ENCODE data around the gene SPAG6. TPM values are rescaled to one million over a fixed set of nuclear protein-coding genes. Genes with fewer than 3 reads are reported as not detected.

The SPAG6 gene
- total RNA-seq, 1 experiment from 2014 or later: 0.74 TPM

DNA sequence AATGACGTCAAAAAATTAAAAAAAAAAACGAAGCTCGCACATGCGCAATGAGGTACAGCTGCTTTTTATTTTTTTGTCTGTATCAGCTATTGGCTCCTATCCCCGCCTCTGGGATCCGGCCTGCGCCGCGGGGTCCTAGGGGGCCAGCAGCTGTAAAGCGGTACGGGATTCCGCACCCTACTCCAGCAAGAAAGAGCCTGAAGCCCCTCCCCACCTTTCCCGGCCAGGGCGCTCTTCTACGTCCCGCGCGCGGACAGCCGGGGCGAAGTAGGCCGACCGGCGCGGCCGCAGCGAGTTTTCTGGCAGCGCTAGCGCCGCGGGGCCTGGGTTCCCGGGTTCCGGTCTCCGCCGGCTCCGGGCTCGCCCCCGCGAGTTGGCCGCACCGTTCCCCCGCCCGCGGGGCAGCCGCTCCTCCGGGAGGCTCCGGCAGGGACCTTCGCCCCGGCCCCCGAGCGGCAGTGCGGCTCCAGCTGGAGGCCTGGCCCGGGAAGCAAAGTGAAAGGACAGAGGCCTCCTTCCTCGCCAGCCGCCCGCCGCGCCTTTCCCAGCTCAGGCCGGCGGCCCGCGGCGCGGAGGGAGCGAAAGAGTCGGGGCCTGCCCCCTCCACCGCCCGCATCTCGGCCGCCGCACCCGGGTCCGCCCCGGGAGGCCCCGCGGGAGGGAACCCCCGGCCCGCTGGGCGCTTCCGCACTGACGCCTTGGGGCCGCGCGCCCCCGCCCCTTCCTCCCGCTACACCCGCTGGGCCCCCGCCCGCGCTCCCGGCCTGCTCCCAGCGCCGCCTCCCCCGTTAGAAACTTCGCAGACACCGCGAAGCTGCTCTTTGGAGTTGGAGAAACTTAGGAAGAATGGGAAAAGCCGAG, 4.7 kb upstream of the SPAG6 start:
- peak; percentile 13 for ATAC-seq
- DNase-seq (ENCODE audit: low spot score): peak; percentile 66
- H3K27me3 Mint-ChIP-seq (ENCODE audit: low read depth): peaks cover 96% of the 10 kb centered on the region
- no peaks in the 10 kb centered on the region for H3K36me3 Mint-ChIP-seq
- no peak for TF ChIP-seq PRRX2 (CRISPR knock-in tag; IDR thresholded peaks at IDR 0.05)
- TF ChIP-seq, protein P1, sequence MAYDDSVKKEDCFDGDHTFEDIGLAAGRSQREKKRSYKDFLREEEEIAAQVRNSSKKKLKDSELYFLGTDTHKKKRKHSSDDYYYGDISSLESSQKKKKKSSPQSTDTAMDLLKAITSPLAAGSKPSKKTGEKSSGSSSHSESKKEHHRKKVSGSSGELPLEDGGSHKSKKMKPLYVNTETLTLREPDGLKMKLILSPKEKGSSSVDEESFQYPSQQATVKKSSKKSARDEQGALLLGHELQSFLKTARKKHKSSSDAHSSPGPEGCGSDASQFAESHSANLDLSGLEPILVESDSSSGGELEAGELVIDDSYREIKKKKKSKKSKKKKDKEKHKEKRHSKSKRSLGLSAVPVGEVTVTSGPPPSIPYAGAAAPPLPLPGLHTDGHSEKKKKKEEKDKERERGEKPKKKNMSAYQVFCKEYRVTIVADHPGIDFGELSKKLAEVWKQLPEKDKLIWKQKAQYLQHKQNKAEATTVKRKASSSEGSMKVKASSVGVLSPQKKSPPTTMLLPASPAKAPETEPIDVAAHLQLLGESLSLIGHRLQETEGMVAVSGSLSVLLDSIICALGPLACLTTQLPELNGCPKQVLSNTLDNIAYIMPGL (CRISPR knock-in tag; IDR thresholded peaks at IDR 0.05): peak; percentile 23; the same call in 1 of the 2 replicates
- no peak for TF ChIP-seq CBFB (CRISPR knock-in tag; IDR thresholded peaks at IDR 0.05; ENCODE audit: low read depth)
- TF ChIP-seq ZNF263 (CRISPR knock-in tag; IDR thresholded peaks at IDR 0.05; ENCODE audit: low read depth): peak; percentile 18; the same call in 1 of the 2 replicates
- TF ChIP-seq ZNF423 (CRISPR knock-in tag; IDR thresholded peaks at IDR 0.05): peak; percentile 77; the same call in 1 of the 2 replicates
- POLR2A ChIA-PET: interaction anchor here (0.8 to 1.0 kb wide), 3 partner anchors 29 to 841 kb away, joined by 3 to 4 read pairs (median 3); no protein-coding TSS in a partner anchor
- peaks cover 15% of the 10 kb centered on the region for H3K4me1 Mint-ChIP-seq
- no peak overlapping the region for H3K27ac Mint-ChIP-seq
- H3K4me3 Mint-ChIP-seq: peak overlapping the region; percentile 71
- CTCF ChIA-PET: interaction anchor here (0.6 to 1.0 kb wide), 3 partner anchors 22 to 337 kb away, joined by 3 to 6 read pairs (median 4); partner anchors contain the start of gene DNAJC1
- H3K9me3 Mint-ChIP-seq: no peaks in the 10 kb centered on the region

DNA sequence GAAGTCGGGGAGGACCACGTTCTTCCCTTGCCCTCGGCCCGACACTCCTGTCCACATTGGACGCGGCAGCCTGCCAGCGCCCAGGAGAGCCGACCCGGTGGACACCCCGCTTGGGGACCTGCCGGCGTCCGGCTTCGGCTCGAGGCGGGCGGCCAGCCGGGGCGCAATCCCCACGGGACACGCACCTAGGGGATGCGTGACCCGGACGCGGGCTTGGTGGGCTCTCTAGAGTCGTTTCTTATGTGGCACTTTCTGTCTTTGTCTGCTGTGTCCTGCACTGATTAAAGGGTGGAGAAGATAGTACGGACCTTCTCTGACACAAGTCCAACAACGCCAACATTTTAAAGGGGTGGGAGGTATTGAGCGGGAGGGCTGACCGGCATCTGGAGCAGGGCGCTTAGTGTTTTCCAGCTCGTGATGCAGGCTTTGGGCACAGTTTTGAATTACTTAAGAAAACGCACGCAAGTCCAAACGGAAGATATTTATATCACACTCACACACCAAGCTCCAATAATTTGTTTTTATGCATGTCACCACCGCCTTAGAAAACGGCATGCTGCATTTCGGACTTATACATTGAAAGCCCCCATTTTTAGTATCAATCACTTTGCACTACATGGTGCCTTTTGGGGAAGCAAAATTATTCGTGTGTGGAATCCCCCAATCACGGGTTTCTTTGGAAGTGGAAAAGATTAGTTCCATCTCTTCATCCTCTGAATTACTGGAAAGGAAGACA, 3.9 kb upstream of the SPAG6 start:
- H3K4me1 Mint-ChIP-seq: peaks cover 18% of the 10 kb centered on the region
- peaks cover 96% of the 10 kb centered on the region for H3K27me3 Mint-ChIP-seq (ENCODE audit: low read depth)
- peak; percentile 6 for ATAC-seq
- no peak for DNase-seq (ENCODE audit: low spot score)
- POLR2A ChIA-PET: interaction anchor here (0.8 to 1.0 kb wide), 2 partner anchors 29 to 842 kb away, joined by 3 to 4 read pairs; no protein-coding TSS in a partner anchor
- CTCF ChIA-PET: no interaction called here
- no peak overlapping the region for H3K27ac Mint-ChIP-seq
- H3K36me3 Mint-ChIP-seq: no peaks in the 10 kb centered on the region
- H3K9me3 Mint-ChIP-seq: no peaks in the 10 kb centered on the region
- H3K4me3 Mint-ChIP-seq: peak overlapping the region; percentile 60
- TF ChIP-seq, protein P2, sequence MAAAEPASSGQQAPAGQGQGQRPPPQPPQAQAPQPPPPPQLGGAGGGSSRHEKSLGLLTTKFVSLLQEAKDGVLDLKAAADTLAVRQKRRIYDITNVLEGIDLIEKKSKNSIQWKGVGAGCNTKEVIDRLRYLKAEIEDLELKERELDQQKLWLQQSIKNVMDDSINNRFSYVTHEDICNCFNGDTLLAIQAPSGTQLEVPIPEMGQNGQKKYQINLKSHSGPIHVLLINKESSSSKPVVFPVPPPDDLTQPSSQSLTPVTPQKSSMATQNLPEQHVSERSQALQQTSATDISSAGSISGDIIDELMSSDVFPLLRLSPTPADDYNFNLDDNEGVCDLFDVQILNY (CRISPR knock-in tag; IDR thresholded peaks at IDR 0.05): no peak
- TF ChIP-seq FOXJ3 (CRISPR knock-in tag; IDR thresholded peaks at IDR 0.05; ENCODE audit: borderline replicate concordance) (no peak), IRF2 (CRISPR knock-in tag; IDR thresholded peaks at IDR 0.05; ENCODE audit: borderline replicate concordance, low read depth) (no peak), NR1H2 (CRISPR knock-in tag; IDR thresholded peaks at IDR 0.05) (no peak), GTF2I (CRISPR knock-in tag; conservative IDR thresholded peaks at IDR 0.05) (no peak), RORB (CRISPR knock-in tag; IDR thresholded peaks at IDR 0.05) (no peak), ZNF219 (CRISPR knock-in tag; IDR thresholded peaks at IDR 0.05; ENCODE audit: borderline replicate concordance) (no peak), CBFB (CRISPR knock-in tag; IDR thresholded peaks at IDR 0.05; ENCODE audit: low read depth) (no peak), CREB1 (CRISPR knock-in tag; IDR thresholded peaks at IDR 0.05) (no peak), ZBTB21 (CRISPR knock-in tag; IDR thresholded peaks at IDR 0.05; ENCODE audit: borderline replicate concordance) (no peak), SOX15 (CRISPR knock-in tag; IDR thresholded peaks at IDR 0.05) (no peak)
- TF ChIP-seq, protein P3, sequence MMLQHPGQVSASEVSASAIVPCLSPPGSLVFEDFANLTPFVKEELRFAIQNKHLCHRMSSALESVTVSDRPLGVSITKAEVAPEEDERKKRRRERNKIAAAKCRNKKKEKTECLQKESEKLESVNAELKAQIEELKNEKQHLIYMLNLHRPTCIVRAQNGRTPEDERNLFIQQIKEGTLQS (CRISPR knock-in tag; conservative IDR thresholded peaks at IDR 0.05): no peak
- TF ChIP-seq, protein P4, sequence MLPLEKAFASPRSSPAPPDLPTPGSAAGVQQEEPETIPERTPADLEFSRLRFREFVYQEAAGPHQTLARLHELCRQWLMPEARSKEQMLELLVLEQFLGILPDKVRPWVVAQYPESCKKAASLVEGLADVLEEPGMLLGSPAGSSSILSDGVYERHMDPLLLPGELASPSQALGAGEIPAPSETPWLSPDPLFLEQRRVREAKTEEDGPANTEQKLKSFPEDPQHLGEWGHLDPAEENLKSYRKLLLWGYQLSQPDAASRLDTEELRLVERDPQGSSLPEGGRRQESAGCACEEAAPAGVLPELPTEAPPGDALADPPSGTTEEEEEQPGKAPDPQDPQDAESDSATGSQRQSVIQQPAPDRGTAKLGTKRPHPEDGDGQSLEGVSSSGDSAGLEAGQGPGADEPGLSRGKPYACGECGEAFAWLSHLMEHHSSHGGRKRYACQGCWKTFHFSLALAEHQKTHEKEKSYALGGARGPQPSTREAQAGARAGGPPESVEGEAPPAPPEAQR (CRISPR knock-in tag; IDR thresholded peaks at IDR 0.05): no peak
- TF ChIP-seq, protein P5, sequence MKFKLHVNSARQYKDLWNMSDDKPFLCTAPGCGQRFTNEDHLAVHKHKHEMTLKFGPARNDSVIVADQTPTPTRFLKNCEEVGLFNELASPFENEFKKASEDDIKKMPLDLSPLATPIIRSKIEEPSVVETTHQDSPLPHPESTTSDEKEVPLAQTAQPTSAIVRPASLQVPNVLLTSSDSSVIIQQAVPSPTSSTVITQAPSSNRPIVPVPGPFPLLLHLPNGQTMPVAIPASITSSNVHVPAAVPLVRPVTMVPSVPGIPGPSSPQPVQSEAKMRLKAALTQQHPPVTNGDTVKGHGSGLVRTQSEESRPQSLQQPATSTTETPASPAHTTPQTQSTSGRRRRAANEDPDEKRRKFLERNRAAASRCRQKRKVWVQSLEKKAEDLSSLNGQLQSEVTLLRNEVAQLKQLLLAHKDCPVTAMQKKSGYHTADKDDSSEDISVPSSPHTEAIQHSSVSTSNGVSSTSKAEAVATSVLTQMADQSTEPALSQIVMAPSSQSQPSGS (CRISPR knock-in tag; IDR thresholded peaks at IDR 0.05; ENCODE audit: borderline replicate concordance, low read depth): no peak
- TF ChIP-seq, protein P6, sequence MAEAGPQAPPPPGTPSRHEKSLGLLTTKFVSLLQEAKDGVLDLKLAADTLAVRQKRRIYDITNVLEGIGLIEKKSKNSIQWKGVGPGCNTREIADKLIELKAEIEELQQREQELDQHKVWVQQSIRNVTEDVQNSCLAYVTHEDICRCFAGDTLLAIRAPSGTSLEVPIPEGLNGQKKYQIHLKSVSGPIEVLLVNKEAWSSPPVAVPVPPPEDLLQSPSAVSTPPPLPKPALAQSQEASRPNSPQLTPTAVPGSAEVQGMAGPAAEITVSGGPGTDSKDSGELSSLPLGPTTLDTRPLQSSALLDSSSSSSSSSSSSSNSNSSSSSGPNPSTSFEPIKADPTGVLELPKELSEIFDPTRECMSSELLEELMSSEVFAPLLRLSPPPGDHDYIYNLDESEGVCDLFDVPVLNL (CRISPR knock-in tag; IDR thresholded peaks at IDR 0.05; ENCODE audit: borderline replicate concordance, low read depth): no peak
- TF ChIP-seq, protein P7, sequence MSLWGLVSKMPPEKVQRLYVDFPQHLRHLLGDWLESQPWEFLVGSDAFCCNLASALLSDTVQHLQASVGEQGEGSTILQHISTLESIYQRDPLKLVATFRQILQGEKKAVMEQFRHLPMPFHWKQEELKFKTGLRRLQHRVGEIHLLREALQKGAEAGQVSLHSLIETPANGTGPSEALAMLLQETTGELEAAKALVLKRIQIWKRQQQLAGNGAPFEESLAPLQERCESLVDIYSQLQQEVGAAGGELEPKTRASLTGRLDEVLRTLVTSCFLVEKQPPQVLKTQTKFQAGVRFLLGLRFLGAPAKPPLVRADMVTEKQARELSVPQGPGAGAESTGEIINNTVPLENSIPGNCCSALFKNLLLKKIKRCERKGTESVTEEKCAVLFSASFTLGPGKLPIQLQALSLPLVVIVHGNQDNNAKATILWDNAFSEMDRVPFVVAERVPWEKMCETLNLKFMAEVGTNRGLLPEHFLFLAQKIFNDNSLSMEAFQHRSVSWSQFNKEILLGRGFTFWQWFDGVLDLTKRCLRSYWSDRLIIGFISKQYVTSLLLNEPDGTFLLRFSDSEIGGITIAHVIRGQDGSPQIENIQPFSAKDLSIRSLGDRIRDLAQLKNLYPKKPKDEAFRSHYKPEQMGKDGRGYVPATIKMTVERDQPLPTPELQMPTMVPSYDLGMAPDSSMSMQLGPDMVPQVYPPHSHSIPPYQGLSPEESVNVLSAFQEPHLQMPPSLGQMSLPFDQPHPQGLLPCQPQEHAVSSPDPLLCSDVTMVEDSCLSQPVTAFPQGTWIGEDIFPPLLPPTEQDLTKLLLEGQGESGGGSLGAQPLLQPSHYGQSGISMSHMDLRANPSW (CRISPR knock-in tag; conservative IDR thresholded peaks at IDR 0.05; ENCODE audit: low read depth): no peak

Measured in WTC11 (cell line).